GM18511 (cell line): Measurements from ENCODE around the gene RCAN1.

Experiments
- ATAC-seq: cut with Tn5 transposase; IDR thresholded peaks from one replicate; pipeline ENCODE4 v1.9.1; 2021; ENCODE audit warnings: mild to moderate bottlenecking, moderate library complexity; ENCODE audit not compliant: unreplicated experiment

The RCAN1 gene

DNA sequence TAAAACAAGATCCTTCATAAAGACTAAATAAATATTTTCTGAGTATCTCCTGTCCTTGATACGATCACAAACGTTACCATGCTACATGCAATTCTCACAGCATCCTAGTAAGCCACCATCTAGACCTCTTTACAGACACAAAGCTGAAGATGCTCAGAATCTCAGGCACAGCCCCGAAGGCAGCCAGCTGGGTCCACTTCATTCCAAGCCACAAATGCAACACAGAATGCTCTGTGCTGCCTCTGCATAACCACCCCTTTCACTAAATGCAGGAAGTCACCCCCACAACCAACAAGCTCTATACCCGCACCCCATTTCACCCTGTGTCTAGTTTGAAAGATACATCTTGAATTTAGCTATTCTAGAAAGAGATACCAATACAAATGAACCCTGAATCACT, 12.9 kb downstream of the RCAN1 start:
- no peak for ATAC-seq

DNA sequence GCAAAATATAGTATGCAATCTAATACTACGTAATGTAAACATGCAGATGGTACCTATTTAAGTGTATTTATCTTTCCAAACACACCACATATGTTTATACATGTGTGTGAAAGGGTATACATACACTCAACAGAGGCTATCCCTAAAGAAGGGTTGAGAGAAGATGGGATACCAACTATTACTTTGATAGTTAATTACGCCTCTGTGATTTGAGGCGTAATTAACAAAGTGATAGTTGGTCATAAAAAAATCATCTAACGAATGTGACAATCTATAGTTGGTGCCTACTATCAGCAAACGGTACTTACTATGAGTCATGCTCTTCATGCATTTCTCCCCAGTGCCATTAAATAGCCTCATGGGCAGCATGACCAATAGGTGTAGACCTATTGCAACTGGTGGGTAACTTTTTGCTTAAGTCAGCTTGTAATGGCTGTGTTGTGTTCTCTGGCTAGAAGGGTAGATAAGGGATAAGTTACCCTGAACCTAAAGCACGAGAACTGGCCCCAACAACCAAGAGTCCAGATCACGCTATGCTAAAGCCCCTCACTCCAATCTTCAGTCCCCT, 15.3 kb downstream of the RCAN1 start:
- ATAC-seq = no peak

DNA sequence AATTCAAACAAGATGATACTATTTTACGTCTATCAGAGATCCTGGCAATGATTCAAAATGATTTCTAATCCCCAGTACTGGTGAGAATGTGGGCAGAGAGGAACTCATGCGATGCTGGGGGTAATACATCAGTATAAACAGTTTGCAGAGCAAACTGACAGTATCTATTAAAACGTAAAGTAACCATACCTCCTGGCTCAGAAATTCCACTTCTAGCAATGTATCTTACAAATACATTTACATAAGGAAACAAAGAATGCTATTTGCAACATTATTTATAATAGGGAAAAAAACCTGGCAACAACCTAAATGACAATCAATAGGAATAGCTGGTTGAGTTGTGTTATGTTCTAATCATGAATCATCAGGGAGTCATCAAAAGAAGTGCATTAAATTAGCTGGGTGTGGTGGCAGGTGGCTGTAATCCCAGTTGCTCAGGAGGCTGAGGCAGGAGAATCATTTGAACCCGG, 15.9 kb downstream of the RCAN1 start:
- ATAC-seq = no peak

DNA sequence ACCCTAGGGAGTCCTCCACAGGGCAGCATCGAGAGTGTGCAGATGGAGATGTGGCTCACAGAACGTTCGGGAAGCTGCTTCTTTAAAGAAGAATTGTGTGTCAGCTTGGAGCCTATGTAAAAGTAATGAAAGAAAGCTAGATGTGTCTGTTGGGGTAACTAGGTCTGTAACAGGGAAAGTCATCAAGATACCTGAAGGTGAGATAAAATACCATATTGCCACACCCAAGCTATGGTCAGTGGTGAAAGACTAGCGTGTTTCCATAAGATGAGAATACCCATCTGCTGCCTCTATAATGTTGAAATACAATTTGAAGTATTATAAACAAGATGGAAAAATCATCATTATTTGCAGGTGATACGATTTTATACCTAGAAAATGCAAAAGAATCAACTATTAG, 17.5 kb downstream of the RCAN1 start:
- no peak for ATAC-seq

DNA sequence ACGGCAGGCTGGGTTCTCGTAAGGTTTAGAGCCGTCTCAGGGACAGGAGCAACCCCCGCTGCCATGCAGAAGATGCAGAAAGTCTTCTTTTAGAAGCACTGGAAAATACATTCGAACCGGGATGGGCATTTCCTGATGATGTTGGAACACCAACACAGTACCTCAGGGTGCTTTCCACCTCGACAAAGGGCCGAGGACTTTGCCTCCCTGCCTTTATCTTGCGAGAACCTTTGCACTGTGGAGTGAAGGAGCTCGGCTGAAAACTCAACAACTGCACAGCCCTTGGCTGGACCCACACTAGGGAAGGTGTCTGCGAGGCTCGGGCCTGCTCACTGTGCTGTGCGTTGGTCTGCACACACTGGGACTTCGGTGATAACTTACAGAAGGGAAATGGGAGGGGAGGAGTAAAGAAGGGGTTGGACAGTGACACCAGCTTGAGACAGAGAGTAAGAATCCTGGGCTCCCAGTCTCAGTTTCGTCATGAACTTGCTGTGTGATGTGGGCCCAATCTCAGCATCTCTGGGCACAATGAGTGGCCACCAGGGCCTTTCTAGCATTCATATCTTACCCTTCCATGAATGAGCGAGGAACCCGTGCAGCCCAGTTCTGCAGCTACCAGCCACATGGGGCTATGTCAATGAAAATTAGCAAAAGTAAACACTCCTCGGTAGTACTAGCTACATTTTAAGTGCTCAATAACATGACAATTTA, 18.2 kb downstream of the RCAN1 start:
- ATAC-seq = no peak

DNA sequence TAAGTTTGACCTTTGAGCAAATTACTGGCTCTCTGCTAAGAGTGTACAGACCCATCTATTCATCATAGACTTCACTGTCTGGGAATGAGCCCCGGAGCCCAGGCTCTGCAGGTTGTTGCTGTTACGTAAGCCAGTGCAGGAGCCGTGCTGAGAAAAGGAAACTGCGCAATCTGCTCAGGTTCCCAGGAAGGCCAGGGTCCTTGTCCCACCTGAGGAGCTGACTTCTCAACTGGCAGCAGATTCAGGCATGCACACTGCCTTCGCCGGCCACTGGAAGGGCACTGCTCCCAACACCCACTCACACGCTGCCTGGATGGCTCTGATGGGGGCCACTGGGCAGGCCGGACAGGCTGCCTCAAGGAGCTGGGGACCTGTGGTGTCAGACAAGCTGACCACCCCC, 19.5 kb downstream of the RCAN1 start:
- ATAC-seq = no peak

DNA sequence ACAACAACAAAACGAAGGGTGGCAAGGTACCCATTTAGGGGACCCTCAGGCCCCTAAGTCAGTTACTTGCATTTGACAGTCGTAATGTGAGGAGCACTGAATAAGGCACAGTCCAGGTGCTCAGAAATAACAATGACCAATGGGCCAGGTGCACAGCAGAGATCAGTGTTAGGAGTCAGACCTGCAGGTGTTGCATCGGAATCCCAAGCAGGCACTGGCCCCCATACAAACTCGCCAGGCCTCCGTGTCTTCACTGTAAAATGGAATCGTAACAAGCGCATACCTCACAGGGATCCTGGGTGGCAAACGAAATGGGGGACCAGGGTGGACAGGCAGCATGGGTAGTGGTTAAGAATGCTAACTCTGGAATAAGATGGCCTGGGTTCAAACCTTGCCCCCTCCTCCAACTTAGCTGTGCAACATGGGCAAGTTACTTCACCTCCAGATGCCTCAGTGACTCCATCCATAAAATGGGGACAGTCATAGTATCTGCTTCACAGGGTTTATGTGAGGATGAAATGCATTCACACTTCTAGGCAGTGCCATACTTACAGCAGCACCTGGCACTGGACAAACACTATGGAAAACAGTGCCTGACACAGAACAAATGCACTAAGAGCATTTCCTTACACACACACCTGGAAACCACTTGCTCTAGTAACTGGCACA, 20.2 kb downstream of the RCAN1 start:
- no peak for ATAC-seq

DNA sequence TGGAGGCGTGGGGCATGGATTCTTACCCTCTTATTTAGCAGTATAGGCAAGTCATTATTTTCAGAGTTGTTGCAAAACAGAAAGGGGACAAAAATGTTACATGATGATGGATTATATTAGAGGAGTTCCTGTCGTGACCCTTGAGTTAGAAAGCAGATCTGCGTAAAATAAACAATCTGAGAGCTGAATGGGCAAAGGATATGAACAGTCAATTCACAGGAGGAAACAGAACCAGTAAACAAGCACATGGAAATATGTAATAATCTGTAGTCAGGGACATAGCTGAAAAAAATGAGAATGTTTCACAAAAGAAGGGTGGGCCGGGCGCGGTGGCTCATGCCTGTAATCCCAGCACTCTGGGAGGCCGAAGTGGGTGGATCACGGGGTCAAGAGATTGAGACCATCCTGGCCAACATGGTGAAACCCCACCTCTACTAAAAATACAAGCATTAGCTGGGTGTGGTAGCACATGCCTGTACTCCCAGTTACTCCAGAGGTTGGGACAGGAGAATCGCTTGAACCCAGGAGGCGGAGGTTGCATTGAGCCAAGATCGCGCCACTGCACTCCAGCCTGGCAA, 20.9 kb downstream of the RCAN1 start:
- ATAC-seq = no peak

DNA sequence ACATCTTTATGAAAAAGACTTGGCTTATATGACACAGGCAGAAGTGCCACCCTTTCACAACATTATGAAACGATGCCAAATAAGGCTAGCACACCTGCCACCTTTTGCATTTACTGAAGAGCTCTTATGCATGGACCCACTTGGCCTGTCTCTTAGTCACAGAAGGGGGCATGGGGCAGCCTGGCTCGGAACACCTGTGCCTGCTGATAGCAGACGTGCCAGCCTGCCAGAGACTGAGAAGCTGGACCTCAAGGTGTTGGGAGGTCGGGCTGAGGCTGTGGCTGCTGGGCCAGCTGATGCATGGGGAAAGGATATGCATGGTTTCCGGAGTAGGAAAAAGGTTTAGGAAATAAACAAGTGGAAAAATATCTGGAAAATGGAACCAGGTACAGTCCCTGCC, 21.5 kb downstream of the RCAN1 start:
- ATAC-seq = no peak

DNA sequence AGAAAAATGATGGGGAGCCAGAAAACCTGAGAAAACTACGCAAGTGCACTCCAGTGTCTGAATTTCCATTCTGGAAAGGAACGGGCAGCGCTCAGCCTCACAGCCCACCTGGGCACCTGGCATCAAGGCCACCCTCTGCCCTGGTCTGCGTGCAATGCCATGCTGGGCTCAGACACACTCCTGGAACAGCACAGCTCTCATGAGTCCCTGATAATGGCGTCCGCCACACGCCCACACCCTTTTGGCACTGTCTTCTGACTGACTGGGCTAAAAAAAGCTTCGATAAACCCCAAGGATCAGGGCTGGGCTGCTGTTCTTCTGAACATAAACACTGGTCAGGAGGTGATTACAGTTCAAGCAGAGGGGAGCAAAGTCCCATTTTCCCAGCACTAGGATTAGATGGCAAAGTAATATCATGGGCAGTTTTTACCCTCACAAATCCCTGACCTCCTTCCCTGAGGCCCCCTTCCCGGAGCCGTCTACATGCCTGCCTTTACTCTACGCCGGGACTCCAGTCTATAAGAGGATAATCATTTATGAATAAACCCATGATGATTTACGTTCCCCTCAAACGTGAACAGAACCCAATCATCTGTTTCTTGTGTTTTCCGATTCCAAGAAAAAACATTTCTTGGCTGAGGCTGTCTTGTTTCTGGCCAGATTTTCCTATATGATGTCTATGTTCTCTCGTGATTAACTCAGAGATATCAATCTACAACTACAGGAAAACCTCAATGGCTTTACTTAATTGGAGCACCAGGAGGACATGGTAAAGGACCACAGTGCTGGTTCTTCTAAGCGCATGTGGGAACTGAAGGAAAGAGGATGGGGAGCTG, 22.6 kb downstream of the RCAN1 start:
- ATAC-seq = no peak

DNA sequence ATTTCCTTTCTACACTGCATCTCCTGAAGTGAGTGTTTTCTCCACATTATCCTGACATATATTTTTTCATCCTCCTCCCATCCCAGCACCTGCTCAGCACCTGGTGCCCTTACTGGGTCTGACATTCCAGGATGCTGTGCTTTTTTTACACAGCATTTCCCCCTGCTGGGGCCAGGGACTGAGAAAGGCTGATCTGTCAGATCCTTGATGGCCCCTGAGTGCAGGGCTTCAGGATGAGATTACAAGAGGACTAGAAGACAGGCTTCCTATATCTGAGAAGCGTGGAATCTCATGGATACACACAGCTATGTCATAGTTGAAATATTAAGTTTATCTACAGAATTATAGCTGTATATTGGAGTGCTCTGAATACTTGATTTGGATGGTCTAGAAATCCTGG, 24.4 kb downstream of the RCAN1 start:
- ATAC-seq = no peak

DNA sequence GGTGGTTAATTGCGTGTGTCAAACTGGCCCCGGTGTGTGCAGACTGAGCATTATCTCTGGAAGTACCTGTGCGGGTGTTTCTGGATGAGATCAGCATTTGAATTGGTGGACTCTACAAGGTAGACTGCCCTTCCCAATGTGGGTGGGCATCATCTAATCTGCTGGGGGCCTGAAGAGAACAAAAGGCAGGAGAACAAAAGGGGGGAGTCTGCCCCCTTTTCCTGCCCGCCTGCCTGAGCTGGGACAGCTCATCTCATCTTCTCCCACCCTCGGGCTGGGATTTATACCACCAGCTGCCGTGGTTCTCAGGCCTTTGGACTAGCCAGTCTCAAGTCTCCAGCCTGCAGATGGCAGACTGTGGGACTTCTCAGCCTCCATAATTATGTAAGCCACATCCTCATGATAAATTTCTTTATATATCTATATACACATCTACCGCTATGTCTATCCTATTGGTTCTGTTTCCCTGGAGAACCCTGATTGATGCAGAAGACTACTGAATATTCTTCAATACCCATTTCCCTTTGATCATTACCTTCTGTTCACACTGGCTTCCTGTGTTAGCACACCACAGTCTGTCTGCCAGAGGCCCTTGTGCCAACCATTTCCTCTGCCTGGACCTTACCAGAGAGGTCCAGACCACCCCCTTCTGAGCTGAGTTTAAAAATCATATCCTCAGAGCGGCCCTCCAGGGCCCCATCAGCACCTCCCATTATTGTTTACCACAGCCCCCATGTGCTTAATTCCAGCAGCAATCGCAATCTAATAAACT, 25.2 kb downstream of the RCAN1 start:
- no peak for ATAC-seq

DNA sequence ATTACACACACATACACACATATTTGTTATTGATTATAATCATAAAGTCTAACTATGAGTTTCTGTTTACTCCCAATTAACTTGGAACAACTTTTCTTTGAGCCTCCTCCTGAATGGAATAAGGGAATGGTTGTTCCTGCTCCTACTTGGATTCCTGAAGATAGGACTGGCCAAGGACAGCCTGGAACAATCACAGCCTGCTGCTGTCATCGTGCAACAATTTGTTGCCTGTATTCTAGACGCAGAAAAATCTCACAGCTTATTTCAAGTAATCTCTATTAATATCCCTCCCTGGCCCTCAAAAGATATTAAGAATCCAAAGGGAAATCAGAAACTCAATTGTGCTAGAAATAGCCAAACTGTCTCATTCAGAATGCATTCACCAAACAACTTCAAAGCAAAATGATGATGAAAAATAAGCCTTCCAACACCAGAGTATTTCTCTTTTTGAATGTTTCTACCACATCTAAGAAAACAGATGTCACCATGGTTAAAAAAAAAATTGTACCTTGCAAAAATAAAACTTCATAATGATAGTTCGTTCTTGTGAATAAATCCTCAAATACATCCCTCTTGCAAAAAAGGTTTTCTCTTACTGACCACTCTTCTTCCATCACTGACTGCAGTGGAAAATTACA, 30.9 kb downstream of the RCAN1 start:
- no peak for ATAC-seq

DNA sequence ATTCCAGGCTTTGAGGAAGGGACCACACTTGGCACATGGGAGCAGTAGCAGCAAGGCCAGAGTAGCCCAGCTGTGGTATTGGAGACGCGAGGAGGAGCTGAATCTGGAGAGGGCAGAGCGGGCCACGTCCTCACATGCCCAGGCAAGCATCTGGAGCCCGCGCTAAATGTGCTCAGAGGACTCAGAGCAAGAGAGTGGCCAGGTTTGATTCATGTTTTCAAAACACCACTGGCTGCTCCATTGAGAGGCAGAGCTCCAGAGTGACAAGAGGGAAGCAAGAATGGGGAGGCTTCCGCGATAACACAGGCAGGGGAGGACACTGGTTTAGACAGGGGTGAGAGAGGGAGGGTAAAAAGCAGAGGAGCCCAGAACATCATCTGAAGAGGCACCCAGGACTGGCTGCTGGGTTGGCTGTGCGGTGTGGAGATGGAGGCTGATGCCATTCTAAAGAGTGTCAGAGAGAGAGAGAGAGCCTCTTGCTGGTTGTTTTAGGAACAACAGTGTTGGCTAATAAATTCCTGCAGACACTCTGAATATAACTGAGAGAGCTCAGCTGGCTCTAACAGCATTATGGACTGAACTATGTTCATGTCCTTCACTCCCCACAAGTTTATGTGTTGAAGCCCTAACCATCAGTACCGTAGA, 32.3 kb downstream of the RCAN1 start:
- ATAC-seq = no peak

DNA sequence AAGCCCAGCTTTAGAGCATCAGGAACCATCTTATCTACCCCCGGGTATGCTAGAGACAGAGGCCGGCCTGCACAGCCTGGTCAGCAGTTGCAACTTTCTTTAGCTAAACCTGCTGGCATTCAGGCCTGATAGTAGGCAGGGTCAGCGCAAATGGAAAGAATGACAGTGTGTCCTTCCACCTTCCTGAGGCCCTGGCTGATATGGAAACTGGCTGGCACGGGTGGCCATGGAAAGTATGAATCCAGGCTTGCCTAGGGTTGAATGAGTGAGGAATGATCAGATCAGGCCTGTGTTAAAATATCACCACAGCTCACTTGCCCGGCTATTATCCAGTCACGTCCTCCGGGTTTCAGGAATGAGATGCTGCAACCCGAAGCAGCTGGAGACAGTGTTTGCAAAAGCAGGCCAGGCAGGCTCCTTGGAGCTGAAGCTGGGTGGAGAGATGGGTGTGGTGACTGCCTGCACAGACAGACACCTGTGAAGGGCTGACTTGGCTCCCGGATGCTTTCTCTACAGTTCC, 34.7 kb downstream of the RCAN1 start:
- no peak for ATAC-seq

DNA sequence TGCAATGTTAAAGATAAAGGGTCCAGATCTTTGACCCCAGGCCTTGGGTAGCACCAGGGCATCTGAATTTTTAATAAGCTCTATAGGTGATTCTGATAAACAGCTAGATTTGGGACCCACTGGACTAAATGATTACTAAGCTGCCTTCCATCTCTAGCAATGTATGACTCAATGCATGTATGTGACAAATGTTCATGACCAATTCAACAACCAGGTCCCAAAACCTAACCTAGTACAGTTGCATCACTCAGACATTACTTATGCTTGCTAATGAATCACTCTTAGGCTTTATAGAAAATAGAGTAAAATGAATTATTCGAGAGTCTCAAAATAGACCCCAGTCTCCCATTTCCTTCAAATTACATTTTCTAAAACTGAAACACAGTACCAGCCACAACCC, 35.5 kb downstream of the RCAN1 start:
- no peak for ATAC-seq

DNA sequence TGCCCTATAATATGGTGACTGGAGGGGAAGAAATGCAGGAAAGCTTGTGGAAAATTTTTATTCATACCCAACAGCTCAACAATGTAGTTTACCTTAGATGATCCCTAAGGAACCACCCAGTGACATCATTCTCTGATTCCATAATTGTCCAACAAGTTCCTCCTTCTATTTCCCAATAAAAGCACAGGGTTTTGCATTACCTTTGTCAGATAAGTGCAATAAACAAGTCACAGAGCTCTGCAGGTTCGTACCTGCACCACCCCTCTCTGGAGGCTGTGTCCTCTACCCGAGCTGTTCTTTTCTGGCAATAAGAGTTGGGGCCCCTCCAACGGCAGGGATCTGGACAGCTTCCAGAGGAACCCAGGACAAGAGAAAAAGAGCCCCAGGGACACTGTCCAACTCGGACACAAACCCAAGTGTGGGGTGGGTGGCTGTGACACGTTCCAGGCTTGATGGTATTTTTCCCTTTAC, 38.8 kb downstream of the RCAN1 start:
- no peak for ATAC-seq

DNA sequence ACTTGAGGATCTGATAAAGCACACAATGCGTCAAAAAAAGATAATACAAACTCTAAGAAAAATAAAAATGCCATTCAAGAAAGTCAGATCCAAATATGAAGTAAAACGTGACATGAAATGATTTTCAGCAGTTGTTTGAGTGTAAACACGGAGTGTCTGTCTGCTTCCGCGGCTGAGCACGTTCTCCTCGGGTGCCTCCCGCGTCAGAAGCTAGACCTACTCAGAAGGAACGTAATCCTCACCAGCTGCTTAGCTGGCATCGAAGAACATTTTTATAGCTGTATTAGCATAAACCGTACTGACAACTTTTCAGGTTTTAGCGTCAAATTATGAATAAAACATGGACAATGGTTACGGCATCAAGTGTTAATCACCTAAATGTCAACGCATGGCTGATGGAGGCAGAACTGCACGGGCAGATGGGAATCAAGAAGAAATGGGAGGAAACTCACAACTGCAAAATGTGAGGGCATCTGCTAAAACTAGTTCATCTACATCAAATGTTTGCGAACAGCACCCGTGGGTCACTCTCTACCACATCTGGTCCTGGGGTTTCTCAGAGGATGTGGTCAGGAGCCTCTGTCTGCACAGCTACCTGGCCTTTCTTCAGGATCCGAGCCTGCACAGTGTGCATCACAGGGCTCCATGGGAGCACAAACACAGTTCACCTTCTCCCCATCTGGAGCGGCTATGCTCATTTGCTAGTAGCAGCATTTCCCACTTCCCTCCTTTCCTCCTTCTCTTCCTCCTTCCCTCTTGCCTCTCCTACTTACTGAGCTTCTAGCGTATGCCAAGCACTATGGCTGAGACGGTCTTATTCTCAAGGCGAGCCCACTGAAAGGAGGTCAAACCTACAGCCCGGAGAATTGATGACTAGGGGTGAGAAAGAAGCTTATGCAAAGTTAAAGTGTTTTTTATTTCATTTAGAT, 40.0 kb downstream of the RCAN1 start:
- ATAC-seq = no peak
